ENCODE results near the gene PTPN7. TPM values are rescaled to one million over a fixed set of nuclear protein-coding genes. Genes with fewer than 3 reads are reported as not detected.

PTPN7 gene
- polyA plus RNA-seq, 1 of the 3 experiments (the other 2 are of a cell fraction) = not detected

DNA sequence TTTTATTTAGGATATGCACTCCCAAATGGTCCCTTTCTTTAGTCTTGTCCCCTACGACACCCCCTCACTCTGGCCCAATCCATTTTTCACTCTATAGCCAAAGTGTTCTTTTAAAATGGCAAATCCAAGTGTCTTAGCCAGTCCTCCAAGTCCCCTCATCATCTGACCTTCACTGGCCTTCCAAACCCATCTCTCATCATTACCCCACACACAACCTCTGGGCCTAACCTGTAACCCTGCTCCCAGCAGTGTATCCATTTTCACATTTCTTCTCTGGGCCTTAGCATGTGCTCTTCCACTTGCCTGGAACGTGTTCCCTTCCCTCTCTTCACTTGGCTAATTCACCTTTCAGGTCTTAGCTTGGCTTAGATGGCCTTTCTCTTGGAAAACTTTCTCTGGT, 9.4 kb downstream of the PTPN7 start:
- no peak for DNase-seq
- Histone ChIP-seq H3K9me2 (no peaks in the 10 kb centered on the region), H3K36me3 (replicated peaks in 1 of 2; ENCODE audit: control insufficient read depth in 1 of 2, insufficient read depth in 2 of 2, low read length in 1 of 2) (no peaks in the 10 kb centered on the region), H3K27ac (ENCODE audit: low read depth in 2 of 2, low read length in 1 of 2) (no peak overlapping the region), H3K9me3 (no peaks in the 10 kb centered on the region), H4K20me1 (ENCODE audit: insufficient read depth) (no peaks in the 10 kb centered on the region), H3F3A (replicated peaks; ENCODE audit: insufficient read depth) (peaks cover 9% of the 10 kb centered on the region), H3K4me1 (ENCODE audit: control insufficient read depth in 1 of 2, insufficient read depth in 2 of 2, low read depth in 1 of 2, low read length in 1 of 2) (peaks cover 9 to 19% of the 10 kb centered on the region in 2 experiments; a peak in 1 of 4 replicates), H2AFZ (ENCODE audit: low read depth) (no peak overlapping the region), H3K79me2 (ENCODE audit: insufficient read depth) (no peaks in the 10 kb centered on the region), H3K4me2 (no peak overlapping the region), H3K27me3 (ENCODE audit: insufficient read depth) (no peaks in the 10 kb centered on the region), H3K4me3 (ENCODE audit: low read depth in 2 of 2, low read length in 1 of 2) (no peak overlapping the region), H3K9ac (no peak overlapping the region)
- ChIA-PET CTCF (interaction anchor here (1.1 to 1.9 kb wide), 2 partner anchors 16 kb away, joined by 3 to 6 read pairs; no protein-coding TSS in a partner anchor), POLR2A (no interaction called here)
- TF ChIP-seq, protein P1, sequence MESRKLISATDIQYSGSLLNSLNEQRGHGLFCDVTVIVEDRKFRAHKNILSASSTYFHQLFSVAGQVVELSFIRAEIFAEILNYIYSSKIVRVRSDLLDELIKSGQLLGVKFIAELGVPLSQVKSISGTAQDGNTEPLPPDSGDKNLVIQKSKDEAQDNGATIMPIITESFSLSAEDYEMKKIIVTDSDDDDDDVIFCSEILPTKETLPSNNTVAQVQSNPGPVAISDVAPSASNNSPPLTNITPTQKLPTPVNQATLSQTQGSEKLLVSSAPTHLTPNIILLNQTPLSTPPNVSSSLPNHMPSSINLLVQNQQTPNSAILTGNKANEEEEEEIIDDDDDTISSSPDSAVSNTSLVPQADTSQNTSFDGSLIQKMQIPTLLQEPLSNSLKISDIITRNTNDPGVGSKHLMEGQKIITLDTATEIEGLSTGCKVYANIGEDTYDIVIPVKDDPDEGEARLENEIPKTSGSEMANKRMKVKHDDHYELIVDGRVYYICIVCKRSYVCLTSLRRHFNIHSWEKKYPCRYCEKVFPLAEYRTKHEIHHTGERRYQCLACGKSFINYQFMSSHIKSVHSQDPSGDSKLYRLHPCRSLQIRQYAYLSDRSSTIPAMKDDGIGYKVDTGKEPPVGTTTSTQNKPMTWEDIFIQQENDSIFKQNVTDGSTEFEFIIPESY (IDR thresholded peaks at IDR 0.05; ENCODE audit: borderline replicate concordance, low read depth) = no peak
- no peak for TF ChIP-seq TEAD4 (IDR thresholded peaks at IDR 0.05; ENCODE audit: borderline replicate concordance, insufficient read depth)
- TF ChIP-seq, protein P2, sequence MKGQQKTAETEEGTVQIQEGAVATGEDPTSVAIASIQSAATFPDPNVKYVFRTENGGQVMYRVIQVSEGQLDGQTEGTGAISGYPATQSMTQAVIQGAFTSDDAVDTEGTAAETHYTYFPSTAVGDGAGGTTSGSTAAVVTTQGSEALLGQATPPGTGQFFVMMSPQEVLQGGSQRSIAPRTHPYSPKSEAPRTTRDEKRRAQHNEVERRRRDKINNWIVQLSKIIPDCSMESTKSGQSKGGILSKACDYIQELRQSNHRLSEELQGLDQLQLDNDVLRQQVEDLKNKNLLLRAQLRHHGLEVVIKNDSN (IDR thresholded peaks at IDR 0.05; ENCODE audit: borderline replicate concordance, low read depth) = no peak
- no peak for TF ChIP-seq GABPA (IDR thresholded peaks at IDR 0.05; ENCODE audit: low read depth)
- no peak for TF ChIP-seq TAF1 (IDR thresholded peaks at IDR 0.05; ENCODE audit: borderline replicate concordance, low read depth, low read length)
- TF ChIP-seq MXI1 (IDR thresholded peaks at IDR 0.05; ENCODE audit: low read depth, low read length) = no peak
- no peak for TF ChIP-seq GATA2 (CRISPR knock-in tag; IDR thresholded peaks at IDR 0.05)
- no peak for TF ChIP-seq TCF12 (IDR thresholded peaks at IDR 0.05)
- TF ChIP-seq, protein P3, sequence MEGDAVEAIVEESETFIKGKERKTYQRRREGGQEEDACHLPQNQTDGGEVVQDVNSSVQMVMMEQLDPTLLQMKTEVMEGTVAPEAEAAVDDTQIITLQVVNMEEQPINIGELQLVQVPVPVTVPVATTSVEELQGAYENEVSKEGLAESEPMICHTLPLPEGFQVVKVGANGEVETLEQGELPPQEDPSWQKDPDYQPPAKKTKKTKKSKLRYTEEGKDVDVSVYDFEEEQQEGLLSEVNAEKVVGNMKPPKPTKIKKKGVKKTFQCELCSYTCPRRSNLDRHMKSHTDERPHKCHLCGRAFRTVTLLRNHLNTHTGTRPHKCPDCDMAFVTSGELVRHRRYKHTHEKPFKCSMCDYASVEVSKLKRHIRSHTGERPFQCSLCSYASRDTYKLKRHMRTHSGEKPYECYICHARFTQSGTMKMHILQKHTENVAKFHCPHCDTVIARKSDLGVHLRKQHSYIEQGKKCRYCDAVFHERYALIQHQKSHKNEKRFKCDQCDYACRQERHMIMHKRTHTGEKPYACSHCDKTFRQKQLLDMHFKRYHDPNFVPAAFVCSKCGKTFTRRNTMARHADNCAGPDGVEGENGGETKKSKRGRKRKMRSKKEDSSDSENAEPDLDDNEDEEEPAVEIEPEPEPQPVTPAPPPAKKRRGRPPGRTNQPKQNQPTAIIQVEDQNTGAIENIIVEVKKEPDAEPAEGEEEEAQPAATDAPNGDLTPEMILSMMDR (IDR thresholded peaks at IDR 0.05) = no peak
- TF ChIP-seq NFIC (IDR thresholded peaks at IDR 0.05; ENCODE audit: borderline replicate concordance) = no peak
- TF ChIP-seq CHD2 (IDR thresholded peaks at IDR 0.05; ENCODE audit: low read length, partially characterized antibody) = no peak
- no peak for TF ChIP-seq FOXJ3 (CRISPR knock-in tag; IDR thresholded peaks at IDR 0.05)
- TF ChIP-seq, protein P4, sequence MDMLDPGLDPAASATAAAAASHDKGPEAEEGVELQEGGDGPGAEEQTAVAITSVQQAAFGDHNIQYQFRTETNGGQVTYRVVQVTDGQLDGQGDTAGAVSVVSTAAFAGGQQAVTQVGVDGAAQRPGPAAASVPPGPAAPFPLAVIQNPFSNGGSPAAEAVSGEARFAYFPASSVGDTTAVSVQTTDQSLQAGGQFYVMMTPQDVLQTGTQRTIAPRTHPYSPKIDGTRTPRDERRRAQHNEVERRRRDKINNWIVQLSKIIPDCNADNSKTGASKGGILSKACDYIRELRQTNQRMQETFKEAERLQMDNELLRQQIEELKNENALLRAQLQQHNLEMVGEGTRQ (IDR thresholded peaks at IDR 0.05; ENCODE audit: borderline replicate concordance, low read depth, low read length) = no peak
- no peak for TF ChIP-seq SMC3 (IDR thresholded peaks at IDR 0.05; ENCODE audit: low read depth, low read length)
- no peak for TF ChIP-seq EZH2phosphoT487 (IDR thresholded peaks at IDR 0.05; ENCODE audit: borderline replicate concordance, low read depth)
- no peak for TF ChIP-seq RCOR1 (IDR thresholded peaks at IDR 0.05; ENCODE audit: low read length)
- no peak for TF ChIP-seq RAD21 (IDR thresholded peaks at IDR 0.05; ENCODE audit: low read length)
- no peak for TF ChIP-seq IRF3 (IDR thresholded peaks at IDR 0.05; ENCODE audit: low read depth, low read length)
- 59% methylated on average over 2 of the region's 2 CpGs for WGBS (ENCODE audit: low lambda C conversion rate)
